ENCODE results near the gene PRKCA. TPM values are rescaled to one million over a fixed set of nuclear protein-coding genes. Genes with fewer than 3 reads are reported as not detected.
"Not testable (repeated sequence)": the region's sequence is repeated elsewhere in the genome, so short reads cannot be mapped to it uniquely, and the experiment has no call there.

The PRKCA gene
- total and polyA plus RNA-seq, 2 of the 13 experiments (the other 11 are each of a cell fraction or from before 2014, with no cell fraction given): 18.5 to 21.5 TPM

DNA sequence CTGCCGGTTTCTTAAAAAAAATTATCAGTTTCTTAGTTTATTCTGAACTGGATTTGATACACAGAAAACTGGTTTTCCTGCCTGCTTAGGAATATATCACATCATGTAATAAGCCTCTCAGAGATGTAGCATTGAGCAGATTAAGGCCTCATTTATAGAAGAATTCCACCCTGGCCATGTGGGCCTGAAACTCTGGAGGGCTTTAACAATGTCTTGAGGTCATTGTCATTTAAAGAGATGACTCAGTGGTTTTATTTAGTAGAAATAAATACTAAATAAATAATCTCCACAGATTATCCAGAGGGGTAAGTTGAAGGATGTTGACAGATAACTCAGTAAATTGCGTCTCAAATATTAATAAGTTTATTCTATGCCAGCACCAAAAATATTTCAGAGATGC, 56.9 kb downstream of the PRKCA start (continued):
- TF ChIP-seq HMGXB3 (CRISPR knock-in tag; IDR thresholded peaks at IDR 0.05; ENCODE audit: borderline replicate concordance) (no peak), ZNF367 (CRISPR knock-in tag; IDR thresholded peaks at IDR 0.05; ENCODE audit: borderline replicate concordance) (no peak), DMAP1 (CRISPR knock-in tag; IDR thresholded peaks at IDR 0.05) (no peak)

DNA sequence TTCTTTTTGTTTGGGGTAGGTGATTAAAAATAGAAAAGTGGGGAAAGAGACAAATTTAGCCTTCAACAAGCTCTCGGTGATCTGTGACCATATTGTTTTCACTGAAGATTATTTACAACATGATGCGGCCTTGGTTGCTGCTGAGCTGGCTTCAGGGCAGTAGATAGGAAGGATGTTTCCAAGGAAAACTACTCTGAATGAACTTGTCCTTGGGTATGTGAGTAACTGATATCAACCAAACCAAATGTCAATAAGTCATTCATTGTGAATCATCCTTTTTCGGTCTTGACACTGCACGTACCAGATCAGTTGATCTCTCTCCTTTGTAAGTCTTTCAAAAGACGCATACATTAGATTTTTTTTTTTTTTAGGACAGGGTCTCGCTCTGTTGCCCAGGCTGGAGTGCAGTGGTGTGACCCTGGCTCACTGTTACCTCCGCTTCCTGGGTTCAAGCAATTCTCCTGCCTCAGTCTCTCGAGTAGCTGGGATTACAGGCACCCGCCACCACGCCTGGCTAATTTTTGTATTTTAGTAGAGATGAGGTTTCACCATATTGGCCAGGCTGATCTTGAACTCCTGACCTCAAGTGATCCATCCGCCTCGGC, 58.6 kb downstream of the PRKCA start:
- CTCF ChIA-PET (ENCODE audit: low intra/inter-chr PET ratio, low total read pairs); in situ Hi-C loops (cut with HindIII; ENCODE audit: extremely low pct_ligation_motif_present, low pct_unique_long_range_greater_than_20kb); H3K9me3 ChIP-seq (ENCODE audit: low read length); H4K20me1 ChIP-seq (ENCODE audit: insufficient read depth, low read length); H3K36me3 ChIP-seq (replicated peaks in 1 of 2; ENCODE audit: control insufficient read depth in 1 of 2, insufficient read depth in 2 of 2, low read length in 2 of 2); H3K27ac ChIP-seq (ENCODE audit: extremely low read length, insufficient read depth, low read length); H3K4me2 ChIP-seq (ENCODE audit: low read depth, low read length); POLR2A ChIA-PET; ATAC-seq; DNase-seq (ENCODE audit: low spot score); H3K27me3 ChIP-seq (ENCODE audit: control insufficient read depth in 1 of 2, insufficient read depth in 2 of 2, low read length in 2 of 2); intact Hi-C loops (cut with micrococcal nuclease; ENCODE audit: unreplicated experiment); H3K4me3 ChIP-seq (replicated peaks in 1 of 3; ENCODE audit: insufficient read depth in 1 of 3, low read depth in 2 of 3, low read length in 3 of 3); BruUV-seq (replicated peaks); H2AFZ ChIP-seq (ENCODE audit: low read length); FAIRE-seq; H3K9ac ChIP-seq (ENCODE audit: insufficient read depth, low read depth, low read length): not testable (repeated sequence)
- H3K4me1 ChIP-seq (ENCODE audit: insufficient read depth, low read length): peaks cover 11% of the 10 kb centered on the region; the same call in 1 of the 2 replicates
- peaks cover 39% of the 10 kb centered on the region for H3K79me2 ChIP-seq (ENCODE audit: insufficient read depth, low read length)
- WGBS (ENCODE audit: low lambda C conversion rate): 97% methylated on average over 12 of the region's 12 CpGs

All from HepG2 (cell line).